ENCODE data around the gene NSMCE3.

The NSMCE3 gene

GRCh38 chr15:29269485-29270168 is at the start of gene NSMCE3:
Gene NSMCE3, minus strand, starts transcription at chr15:29269822. Its CDS starts 117 bp downstream, at chr15:29269705.
- DNase-seq (ENCODE audit: low spot score) = peak; percentile 98

- DNase-seq (ENCODE audit: low spot score) = no peak
Measured at GRCh38 chr15:29316422-29316821, 46.8 kb upstream of the NSMCE3 start.

DNA sequence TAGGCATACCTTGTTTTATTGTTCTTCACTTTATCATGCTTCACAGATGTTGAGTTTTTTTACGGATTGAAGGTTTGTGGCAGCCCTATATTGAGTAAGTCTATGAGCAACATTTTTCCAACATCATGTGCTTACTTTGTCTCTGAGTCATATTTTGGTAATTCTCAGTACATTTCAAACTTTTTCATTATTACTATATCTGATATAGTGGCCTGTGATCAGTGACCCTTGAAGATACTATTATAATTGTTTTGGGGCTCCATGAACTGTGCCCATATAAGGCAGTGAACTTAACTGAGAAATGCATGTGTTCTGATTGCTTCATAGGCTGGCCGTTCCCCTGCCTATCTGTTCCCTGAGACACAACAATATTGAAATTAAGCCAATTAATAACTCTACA is 42.8 kb upstream of the NSMCE3 start:
- DNase-seq (ENCODE audit: low spot score) = no peak

DNA sequence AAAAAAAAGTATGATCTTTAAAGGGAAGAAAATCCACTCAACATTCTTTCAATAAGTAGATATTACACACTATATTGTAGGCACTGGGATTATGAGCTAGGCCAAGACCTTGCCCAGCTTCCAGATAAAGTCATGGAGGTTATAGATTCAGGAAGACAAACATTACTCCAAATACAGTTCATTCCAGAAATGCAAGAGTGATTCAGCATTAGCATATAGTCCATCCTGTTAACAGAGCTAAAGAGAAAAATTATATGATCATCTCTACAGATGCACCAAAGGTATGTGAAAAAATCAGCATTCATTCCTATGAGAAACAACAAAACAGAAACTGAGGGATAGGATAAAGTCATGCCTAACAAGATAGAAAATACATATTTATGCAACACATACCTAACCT is 42.1 kb upstream of the NSMCE3 start:
- DNase-seq (ENCODE audit: low spot score) = no peak

DNA sequence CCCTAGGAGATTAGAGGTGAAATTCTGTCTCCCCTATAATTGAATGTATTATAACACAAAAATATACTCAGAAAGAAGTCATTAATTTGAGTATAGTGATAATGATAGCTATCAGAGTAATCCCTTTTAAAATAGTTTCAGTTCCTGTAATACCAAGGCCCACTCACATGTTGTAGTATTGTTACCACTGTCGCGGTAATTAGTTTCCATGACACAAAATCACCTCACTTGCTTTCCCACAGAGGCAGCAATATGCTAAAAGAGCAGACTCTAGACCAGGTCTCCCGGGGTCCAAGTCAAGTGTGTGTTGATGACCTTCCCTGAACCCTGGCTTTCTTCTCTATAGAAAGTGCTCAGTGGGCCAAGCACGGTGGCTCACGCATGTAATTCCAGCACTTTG is 39.5 kb upstream of the NSMCE3 start:
- DNase-seq (ENCODE audit: low spot score) = no peak

- no peak for DNase-seq (ENCODE audit: low spot score)
Measured at GRCh38 chr15:29308299-29308698, 38.7 kb upstream of the NSMCE3 start.

GRCh38 chr15:29305556-29305955 is 35.9 kb upstream of the NSMCE3 start:
- no peak for DNase-seq (ENCODE audit: low spot score)

DNA sequence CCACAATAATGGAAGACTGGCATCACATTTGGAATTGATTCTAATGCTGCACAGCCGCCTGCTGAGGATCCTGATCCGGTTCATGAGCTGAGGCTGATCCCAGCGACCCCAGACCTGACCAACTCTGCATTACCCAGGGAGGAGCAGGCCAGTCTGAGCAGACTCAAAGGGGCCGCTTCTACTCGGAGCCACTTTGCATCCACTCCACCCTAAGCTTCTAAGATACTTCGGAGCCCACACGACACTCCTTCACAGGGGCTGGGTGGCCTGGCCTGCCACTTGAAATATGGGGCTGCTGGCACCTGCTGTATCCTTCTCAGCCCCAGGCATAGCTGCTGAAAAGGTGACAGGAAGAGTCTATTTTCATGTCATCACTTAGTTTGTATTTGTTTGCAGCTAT is 33.2 kb upstream of the NSMCE3 start:
- DNase-seq (ENCODE audit: low spot score) = no peak

- no peak for DNase-seq (ENCODE audit: low spot score)
Measured at GRCh38 chr15:29299784-29300183, 30.2 kb upstream of the NSMCE3 start.

GRCh38 chr15:29299331-29299730 is 29.7 kb upstream of the NSMCE3 start:
- DNase-seq (ENCODE audit: low spot score) = no peak

GRCh38 chr15:29294732-29295325 is 25.2 kb upstream of the NSMCE3 start:
- DNase-seq (ENCODE audit: low spot score) = no peak

DNA sequence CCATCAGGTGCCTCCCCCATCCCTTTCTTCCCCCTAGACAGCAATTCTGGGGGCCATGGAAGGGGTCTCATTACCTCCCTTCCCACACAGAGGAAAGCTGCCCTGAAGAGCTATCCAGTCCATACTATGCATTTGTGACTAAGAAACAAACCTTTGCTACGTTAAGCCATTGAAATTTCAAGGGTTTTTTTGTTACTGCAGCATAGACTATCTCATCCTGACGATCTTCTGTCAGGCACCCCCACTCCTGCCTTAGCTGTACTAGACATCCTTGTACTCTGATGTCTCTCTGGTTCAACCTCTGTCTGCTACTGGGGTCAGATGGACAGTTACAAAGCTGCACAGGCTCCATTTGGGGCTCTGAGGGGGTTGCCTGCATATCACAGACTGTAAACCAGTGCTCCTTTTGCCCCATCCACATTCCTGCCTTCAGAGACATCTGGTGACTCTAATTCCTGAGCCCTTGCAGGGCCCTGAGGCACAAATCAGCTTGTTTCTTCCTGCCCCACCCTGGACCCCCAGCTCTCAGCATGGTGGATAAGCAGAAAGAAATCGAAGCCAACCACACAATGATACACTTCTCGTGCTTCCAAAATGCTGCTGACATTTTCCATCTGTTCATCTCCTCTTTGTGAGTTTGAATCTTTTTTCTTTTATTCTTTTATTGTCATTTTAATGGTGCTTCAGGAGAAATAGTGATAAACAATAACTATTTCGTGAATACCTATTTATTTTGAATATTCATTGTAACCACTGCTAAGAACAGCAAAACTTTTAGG is 21.6 kb upstream of the NSMCE3 start:
- DNase-seq (ENCODE audit: low spot score) = no peak

DNA sequence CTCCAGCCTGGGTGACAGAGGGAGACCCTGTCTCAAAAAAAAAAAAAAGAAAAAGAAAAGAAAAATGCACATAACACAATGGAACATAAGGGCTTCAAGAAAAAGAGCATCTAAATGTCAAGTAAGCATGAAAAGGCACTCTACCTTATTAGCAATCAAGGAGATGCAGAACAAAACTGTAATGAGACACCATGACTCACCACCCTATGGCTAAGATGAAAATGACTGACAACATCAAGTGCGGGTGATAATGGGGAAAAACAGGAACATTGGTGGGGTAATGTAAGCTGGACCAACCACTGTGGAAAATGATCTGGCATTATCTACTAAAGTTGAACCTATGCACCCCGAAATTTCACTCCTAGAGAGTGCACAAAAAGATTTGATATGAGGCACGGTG is 19.6 kb upstream of the NSMCE3 start:
- no peak for DNase-seq (ENCODE audit: low spot score)

DNA sequence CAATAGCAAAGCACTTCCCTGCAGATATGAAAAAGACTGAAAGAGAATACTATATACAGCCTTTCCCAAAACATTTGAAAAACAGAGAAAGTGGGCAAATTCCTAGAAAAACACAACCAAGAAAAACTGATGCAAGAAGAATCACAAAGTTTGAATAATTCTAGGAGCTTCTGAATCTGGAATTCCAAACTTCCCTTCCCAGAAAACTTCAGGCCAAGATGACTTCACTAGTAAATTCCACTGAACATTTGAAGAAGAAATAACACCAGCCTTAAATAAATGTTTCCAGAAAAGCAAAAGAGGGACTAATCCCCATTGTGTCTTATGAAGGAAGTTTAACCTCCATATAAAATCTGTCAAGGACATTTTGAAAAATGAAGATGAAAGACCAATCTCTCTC is 15.8 kb upstream of the NSMCE3 start:
- DNase-seq (ENCODE audit: low spot score) = no peak

- DNase-seq (ENCODE audit: low spot score) = no peak
Measured at GRCh38 chr15:29283381-29283780, 13.8 kb upstream of the NSMCE3 start.

DNA sequence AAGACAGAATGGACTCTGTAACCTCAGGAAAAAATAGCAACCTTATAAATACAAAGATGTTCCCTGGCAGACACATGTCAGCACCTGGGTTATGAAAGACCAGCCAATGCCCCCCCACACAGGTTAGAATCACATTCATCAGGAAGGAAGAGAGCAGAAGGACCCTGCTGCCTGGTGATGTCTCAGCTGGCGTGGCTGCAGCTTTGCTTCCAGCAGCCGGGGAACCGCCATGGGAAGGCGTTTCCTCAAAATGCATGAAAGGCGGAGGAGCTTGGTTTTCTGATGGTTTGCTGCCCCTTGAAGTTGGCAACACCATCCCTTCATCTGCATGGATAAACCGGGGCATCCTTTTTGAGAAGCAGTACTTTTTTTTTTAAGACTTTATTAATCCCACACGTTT is 10.9 kb upstream of the NSMCE3 start:
- no peak for DNase-seq (ENCODE audit: low spot score)

DNA sequence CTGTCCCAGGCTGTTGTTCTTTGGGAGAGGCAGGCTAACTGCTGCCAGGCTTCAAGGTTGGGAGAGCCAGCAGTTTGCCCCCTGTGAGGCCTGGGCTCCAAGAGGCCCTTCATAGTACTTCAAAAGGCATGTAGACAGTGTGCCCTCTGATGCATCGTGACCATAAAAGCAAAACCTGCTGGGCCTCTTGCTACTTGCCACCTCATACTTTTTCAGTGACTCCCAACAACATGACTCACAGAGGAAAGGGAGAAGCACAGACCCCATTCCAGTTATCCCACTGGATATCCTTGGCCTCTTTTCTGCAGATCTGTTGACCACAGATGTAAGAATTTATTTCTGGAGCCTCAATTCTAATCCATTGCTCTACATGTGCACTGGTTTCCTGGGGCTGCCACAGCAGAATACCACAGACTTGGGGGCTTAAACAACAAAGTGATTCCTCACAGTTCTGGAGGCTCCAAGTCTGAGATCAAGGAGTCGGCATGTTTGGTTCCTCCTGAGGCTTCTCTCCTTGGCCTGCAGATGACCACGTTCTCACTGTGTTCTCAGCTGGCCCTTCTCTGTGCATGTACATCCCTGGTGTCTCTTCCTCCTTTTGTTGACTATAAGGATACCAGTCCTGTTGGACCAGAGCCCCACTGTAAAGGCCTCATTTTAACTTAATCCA is 8.9 kb upstream of the NSMCE3 start:
- DNase-seq (ENCODE audit: low spot score) = peak; percentile 81

GRCh38 chr15:29276366-29276765 is 6.7 kb upstream of the NSMCE3 start:
- DNase-seq (ENCODE audit: low spot score) = no peak

DNA sequence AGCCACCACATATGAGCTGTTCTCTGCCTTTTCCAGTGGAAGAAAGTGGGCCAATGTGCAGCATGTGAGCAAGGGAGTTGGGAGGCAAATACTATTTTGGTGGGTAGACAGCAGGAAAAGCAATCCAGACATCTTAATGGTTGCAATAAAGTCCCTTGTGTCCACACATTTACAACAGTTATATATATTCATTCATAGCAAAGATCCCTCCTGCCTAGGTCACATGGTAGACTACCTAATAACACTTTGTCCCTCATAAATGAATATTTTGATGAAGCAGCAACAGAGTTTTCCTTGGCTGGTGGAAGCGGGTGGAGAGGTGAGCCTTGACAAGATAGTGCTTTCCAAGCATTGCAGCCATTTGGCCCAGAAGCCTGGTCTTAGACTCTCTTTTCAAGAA is 6.2 kb upstream of the NSMCE3 start:
- DNase-seq (ENCODE audit: low spot score) = no peak

DNA sequence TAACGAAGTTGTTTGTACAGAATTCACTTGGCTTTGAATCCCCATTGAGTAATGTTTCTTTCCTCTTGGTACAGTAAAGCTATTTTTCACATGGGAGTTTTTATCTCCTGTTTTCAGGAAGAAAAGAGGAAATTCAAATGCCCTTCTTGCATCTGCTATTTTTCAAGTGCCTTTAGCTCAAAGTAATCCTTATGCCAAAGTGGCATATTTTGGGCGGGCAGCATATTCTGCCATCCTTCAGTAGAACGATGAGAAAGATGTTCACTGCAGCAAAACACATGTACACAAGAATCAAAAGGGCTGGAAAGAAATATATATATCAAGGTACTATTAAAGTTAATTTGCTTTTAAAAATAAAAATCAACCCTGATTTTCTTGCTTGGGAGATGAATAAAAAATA is 5.3 kb upstream of the NSMCE3 start:
- no peak for DNase-seq (ENCODE audit: low spot score)

- no peak for DNase-seq (ENCODE audit: low spot score)
Measured at GRCh38 chr15:29272219-29272618, 2.6 kb upstream of the NSMCE3 start.

GRCh38 chr15:29270976-29271375 is 1.4 kb upstream of the NSMCE3 start:
- no peak for DNase-seq (ENCODE audit: low spot score)
